Mesothelial cell of epicardium (in vitro differentiated cells): Measurements from ENCODE around the gene LIPG. TPM values are rescaled to one million over a fixed set of nuclear protein-coding genes. Genes with fewer than 3 reads are reported as not detected.
"Not testable (repeated sequence)": the region's sequence is repeated elsewhere in the genome, so short reads cannot be mapped to it uniquely, and the experiment has no call there.

Experiments
- DNase-seq, 2 experiments: peaks; one replicate each; pipeline ENCODE4 v3.0.0; 2021; ENCODE audit warnings: low spot score in 2 of 2; ENCODE audit not compliant: unreplicated experiment in 2 of 2
- H3K27ac Mint-ChIP-seq: 2 replicates; pipeline ENCODE4 v1.8.0; 2021; ENCODE audit warnings: mixed read lengths
- H3K27me3 Mint-ChIP-seq: 2 replicates; pipeline ENCODE4 v1.8.0; 2021; ENCODE audit warnings: low read depth, mixed read lengths
- H3K36me3 Mint-ChIP-seq: 2 replicates; pipeline ENCODE4 v1.8.0; 2021; ENCODE audit warnings: mixed read lengths
- H3K4me1 Mint-ChIP-seq: 2 replicates; pipeline ENCODE4 v1.8.0; 2021; ENCODE audit warnings: mixed read lengths
- H3K4me3 Mint-ChIP-seq: 2 replicates; pipeline ENCODE4 v1.8.0; 2021; ENCODE audit warnings: mild to moderate bottlenecking, moderate library complexity, mixed read lengths
- H3K9me3 Mint-ChIP-seq: 2 replicates; pipeline ENCODE4 v1.8.0; 2021; ENCODE audit warnings: mixed read lengths
- total RNA-seq: library from RNA; stranded (reverse); gene quantifications from 3 replicates; pipeline ENCODE4 v1.2.1, GENCODE V29; 2021
- TF ChIP-seq, protein P1 (sequence below): fragments of 200-600 bp; sonication (generic); IDR thresholded peaks from one replicate; pipeline ENCODE4 v1.5.0; 2021; ENCODE audit warnings: antibody characterized with exemption; ENCODE audit not compliant: unreplicated experiment

Gene LIPG
- total RNA-seq, 1 donor from 2014 or later: 26.0 TPM

DNA sequence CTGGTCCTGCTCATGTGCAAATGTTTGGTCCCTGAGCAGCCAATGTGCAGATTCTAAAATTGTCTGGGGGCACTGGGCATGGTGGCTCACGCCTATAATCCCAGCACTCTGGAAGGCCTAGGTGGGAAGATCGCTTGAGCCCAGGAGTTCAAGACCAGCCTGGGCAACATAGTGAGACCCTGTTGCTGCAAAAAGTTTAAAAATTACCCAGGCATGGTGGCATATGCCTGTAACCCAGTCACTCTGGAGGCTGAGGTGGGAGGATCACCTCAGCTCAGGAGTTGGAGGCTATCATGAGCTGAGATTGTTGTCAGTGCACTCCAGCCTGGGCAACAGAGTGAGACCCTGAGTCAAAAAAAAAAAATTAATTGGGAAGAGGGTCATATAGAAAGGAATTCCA lies 5.1 kb downstream of the LIPG start:
- Mint-ChIP-seq H3K27me3 (peaks cover 17% of the 10 kb centered on the region), H3K4me1 (peaks cover 23% of the 10 kb centered on the region), H3K4me3 (no peak overlapping the region), H3K36me3 (peaks cover 11% of the 10 kb centered on the region), H3K9me3 (no peaks in the 10 kb centered on the region), H3K27ac (no peak overlapping the region)
- TF ChIP-seq, protein P1, sequence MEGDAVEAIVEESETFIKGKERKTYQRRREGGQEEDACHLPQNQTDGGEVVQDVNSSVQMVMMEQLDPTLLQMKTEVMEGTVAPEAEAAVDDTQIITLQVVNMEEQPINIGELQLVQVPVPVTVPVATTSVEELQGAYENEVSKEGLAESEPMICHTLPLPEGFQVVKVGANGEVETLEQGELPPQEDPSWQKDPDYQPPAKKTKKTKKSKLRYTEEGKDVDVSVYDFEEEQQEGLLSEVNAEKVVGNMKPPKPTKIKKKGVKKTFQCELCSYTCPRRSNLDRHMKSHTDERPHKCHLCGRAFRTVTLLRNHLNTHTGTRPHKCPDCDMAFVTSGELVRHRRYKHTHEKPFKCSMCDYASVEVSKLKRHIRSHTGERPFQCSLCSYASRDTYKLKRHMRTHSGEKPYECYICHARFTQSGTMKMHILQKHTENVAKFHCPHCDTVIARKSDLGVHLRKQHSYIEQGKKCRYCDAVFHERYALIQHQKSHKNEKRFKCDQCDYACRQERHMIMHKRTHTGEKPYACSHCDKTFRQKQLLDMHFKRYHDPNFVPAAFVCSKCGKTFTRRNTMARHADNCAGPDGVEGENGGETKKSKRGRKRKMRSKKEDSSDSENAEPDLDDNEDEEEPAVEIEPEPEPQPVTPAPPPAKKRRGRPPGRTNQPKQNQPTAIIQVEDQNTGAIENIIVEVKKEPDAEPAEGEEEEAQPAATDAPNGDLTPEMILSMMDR: no peak
- DNase-seq: no peak

DNA sequence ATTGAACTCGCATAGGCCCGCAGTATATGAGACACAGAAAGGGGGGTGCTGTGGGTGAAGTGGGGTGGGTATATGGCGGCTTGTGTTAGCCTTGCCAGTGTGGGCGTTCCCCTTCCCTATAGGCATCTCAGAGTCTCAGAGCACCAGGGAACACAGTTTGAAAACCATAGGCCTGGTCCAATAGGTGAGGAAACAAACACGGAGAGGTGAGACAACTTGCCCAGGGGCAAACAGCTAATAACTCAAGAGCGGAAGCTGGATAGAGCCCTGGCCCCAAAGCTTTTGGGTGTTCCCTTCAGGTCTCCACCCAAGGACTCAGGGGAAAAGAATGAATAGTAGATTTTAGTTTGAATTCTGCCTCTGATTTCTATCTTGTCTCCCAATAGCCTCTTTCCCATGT lies 7.9 kb downstream of the LIPG start:
- no peaks in the 10 kb centered on the region for H3K27me3 Mint-ChIP-seq
- DNase-seq: no peak
- TF ChIP-seq, protein P1: no peak
- no peak overlapping the region for H3K4me3 Mint-ChIP-seq
- peaks cover 11% of the 10 kb centered on the region for H3K36me3 Mint-ChIP-seq
- no peaks in the 10 kb centered on the region for H3K9me3 Mint-ChIP-seq
- H3K27ac Mint-ChIP-seq: no peak overlapping the region
- H3K4me1 Mint-ChIP-seq: peaks cover 2% of the 10 kb centered on the region

DNA sequence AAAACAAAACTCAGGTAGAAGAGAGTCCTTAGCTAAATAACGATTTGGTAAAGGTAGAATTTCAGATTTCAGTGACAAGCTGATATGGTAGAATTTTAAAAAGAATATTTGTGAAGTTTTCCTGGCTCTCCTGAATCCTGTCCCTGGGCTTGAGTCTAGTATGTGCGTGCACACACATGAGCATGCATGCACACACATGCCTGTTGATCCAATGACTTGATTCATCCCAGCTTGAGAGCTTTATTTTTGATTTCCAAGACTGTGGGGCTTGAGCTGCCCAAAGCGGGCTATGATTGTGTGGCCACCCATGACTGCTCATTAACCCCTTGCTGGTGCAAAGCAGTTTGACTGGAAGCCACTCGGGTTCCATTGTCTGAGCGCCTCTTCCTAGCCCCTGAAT lies 9.0 kb downstream of the LIPG start:
- H3K4me1 Mint-ChIP-seq: peaks cover 2% of the 10 kb centered on the region
- peaks cover 15% of the 10 kb centered on the region for H3K36me3 Mint-ChIP-seq
- no peak overlapping the region for H3K27ac Mint-ChIP-seq
- H3K4me3 Mint-ChIP-seq: no peak overlapping the region
- no peak for DNase-seq
- H3K27me3 Mint-ChIP-seq: no peaks in the 10 kb centered on the region
- H3K9me3 Mint-ChIP-seq: no peaks in the 10 kb centered on the region
- TF ChIP-seq, protein P1: no peak

DNA sequence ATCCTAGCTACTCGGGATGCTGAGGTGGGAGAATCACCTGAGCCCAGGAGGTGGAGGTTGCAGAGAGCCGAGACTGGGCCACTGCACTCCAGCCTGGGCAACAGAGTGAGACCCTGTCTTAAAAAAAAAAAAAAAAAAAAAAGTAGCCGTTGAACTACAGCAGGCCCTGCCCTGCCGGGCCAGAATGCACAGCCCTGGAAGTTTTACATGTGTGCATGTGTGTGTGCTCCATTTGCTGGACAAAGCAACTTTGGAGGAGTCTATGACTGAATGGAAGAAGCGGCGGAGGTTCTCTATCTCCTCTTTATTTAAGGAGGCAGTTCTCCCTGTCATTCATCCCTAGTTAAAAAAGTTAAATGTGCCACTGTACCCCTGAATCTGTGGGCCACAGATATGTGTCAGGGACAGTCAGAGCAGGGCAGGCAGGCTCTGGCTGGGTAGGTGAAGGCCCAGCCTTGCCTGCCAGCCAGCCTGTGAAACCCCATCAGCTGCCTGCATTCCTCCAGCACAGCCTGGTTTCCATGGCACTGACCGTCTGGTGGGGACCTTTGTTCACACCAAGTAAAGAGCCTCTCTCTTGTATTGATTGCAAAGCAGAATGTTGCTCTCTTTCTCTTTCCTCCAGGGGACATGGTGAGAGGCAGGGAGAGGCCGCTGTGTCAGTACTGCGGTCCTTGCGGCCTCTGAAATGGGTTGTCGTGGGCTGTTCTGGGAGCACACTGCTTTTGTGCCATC lies 10.9 kb downstream of the LIPG start:
- Mint-ChIP-seq H3K9me3 (no peaks in the 10 kb centered on the region), H3K36me3 (peaks cover 11% of the 10 kb centered on the region), H3K27me3 (no peaks in the 10 kb centered on the region), H3K4me1 (no peaks in the 10 kb centered on the region), H3K27ac (no peak overlapping the region), H3K4me3 (no peak overlapping the region)
- DNase-seq: no peak
- TF ChIP-seq, protein P1: no peak

DNA sequence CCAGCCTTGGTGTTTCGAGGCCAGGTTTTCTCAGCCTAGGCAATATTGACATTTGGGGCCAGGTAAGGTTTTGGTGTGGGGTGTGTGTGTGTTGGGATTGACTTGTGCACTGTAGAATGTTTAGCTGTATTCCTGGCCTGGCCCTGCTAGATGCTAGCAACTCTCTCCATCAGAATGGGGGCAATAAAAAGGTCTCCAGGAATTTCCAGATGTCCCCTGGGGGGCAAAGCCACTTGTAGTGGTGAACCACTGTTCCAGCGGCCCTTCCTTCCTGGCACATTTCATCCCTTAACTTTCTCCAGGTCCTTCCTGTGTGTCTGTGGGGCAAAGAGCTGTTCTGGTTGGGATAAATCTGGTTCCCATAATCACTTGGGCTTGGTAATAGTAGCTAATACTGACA lies 12.0 kb downstream of the LIPG start:
- DNase-seq: no peak
- TF ChIP-seq, protein P1: no peak
- Mint-ChIP-seq H3K4me3 (no peak overlapping the region), H3K27me3 (no peaks in the 10 kb centered on the region), H3K9me3 (no peaks in the 10 kb centered on the region), H3K27ac (no peak overlapping the region), H3K36me3 (peaks cover 11% of the 10 kb centered on the region), H3K4me1 (no peaks in the 10 kb centered on the region)

DNA sequence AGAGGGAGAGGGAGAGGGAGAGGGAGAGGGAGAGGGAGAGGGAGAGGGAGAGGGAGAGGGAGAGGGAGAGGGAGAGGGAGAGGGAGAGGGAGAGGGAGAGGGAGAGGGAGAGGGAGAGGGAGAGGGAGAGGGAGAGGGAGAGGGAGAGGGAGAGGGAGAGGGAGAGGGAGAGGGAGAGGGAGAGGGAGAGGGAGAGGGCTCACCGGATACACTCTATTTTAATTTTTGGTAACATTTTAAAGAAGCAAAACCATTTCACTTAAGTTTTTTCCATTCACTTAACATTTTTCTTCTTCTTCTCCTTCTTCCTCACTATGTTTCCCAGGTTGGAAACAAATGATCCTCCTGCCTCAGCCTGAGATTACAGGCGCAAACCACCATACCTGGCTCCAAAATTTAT lies 17.2 kb downstream of the LIPG start:
- H3K36me3 Mint-ChIP-seq, H3K27ac Mint-ChIP-seq, DNase-seq, H3K4me1 Mint-ChIP-seq, H3K9me3 Mint-ChIP-seq, H3K4me3 Mint-ChIP-seq, H3K27me3 Mint-ChIP-seq: not testable (repeated sequence)

DNA sequence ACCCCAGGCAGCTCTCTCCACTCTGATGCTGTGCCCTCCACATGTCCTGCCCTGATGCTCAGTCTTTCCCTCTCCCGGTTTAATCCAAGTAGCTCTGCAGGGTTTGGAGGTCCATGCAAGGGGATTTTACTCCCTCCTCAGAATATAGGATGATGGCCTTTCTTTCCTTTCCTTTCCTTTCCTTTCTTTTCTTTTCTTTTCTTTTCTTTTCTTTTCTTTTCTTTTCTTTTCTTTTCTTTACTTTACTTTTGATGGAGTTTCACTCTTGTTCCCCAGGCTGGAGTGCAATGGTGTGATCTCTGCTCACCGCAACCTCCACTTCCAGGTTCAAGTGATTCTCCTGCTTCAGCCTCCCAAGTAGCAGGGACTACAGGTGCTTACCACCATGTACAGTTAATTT lies 17.7 kb downstream of the LIPG start:
- not testable (repeated sequence) for H3K27me3 Mint-ChIP-seq, DNase-seq, H3K9me3 Mint-ChIP-seq, H3K36me3 Mint-ChIP-seq, H3K4me3 Mint-ChIP-seq, H3K4me1 Mint-ChIP-seq, H3K27ac Mint-ChIP-seq
